ENCODE measurements around the gene GATA3.
A peak's percentile ranks its signal among the peaks of the same experiment; 100 is the strongest.
"Not testable (repeated sequence)": the region's sequence is repeated elsewhere in the genome, so short reads cannot be mapped to it uniquely, and the experiment has no call there.

The GATA3 gene

DNA sequence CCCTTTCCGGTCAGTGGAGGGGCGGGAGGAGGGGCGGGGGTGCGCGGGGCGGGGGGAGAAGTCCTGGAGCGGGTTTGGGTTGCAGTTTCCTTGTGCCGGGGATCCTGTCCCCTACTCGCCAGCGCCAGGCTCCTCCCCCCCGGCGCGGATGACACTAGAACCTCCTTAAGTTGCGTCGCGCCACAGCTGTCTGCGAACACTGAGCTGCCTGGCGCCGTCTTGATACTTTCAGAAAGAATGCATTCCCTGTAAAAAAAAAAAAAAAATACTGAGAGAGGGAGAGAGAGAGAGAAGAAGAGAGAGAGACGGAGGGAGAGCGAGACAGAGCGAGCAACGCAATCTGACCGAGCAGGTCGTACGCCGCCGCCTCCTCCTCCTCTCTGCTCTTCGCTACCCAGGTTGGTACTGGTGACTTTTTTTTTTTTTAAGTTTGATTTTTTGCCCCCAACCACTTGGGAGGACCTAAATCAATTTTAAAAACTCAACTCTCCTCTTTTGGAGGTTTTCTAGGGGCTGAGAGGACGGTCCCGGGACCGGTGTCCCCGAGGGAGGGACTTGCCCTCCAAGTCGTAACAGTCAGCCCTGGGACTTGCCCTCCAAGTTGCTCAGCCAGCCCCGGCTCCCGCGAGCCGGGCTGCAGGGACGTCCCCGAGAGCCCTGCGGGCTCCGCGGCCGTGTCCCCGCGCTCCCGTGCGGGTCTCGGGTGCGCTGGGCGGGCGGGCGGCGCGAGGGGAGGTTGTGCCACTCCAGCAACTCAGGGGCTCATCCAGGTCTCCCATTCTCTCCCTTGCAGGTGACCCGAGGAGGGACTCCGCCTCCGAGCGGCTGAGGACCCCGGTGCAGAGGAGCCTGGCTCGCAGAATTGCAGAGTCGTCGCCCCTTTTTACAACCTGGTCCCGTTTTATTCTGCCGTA lies at the start of gene GATA3:
Gene GATA3, plus strand, starts transcription at position 195 of the 914 bp plus-strand sequence. CDS start 968 bp downstream, outside the sequence.
- peak; percentile 73 to 80 for DNase-seq (ENCODE audit: low read depth in 2 of 2)

DNA sequence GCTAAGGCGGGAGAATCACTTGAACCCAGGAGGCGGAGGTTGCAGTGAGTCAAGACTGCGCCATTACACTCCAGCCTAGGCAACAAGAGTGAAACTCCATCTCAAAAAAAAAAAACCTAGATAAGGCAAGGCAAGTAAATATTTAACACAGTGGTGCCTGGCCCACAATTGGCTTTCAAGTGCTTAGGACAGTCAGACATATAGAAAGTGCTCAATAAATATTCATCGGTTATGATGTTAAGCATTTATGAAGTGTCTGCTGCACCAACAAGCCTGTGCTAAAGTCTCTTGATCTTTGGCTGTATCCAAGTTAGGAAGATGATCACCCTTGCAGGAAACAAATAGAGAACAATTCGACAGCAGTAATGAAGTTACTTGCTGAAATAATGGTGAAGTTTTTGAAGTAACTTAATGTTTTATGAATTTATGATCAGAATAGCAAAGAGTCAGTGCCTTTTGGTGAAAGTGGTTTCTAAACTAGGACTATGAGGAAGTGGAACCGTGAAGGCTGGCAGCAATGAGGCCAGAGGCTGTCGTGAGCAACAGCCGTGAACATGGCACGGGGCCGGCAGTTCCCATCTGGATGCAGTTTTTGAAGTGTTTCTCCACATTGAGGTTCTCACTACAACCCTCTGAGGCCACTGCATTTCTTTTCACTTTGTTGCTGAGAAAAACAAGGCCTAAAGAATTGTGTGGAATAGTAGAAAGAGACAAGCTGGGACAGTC lies 48.1 kb upstream of the GATA3 start:
- no peak for DNase-seq (ENCODE audit: low read depth in 2 of 2)

GRCh38 chr10:8009031-8009430 lies 45.5 kb upstream of the GATA3 start:
- no peak for DNase-seq (ENCODE audit: low read depth in 2 of 2)

GRCh38 chr10:8013006-8013405 lies 41.5 kb upstream of the GATA3 start:
- DNase-seq (ENCODE audit: low read depth in 2 of 2), result no peak

DNA sequence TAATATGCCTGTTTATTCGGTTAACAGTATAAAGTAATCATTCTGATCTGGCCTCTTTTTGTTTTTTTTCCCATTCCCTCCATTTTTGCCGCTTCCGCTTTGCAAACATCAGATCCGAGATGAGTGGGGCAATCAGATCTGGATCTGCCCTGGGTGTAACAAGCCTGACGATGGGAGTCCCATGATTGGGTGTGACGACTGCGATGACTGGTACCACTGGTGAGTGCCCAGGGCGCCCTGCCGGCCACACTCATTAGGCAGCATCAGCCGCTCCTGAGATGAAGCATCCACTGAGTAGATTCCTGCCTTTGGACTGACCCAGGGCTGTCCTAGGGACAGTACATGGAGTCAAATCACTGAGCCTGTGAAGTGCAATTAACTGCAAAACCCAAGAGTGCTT lies 40.9 kb upstream of the GATA3 start:
- no peak for DNase-seq (ENCODE audit: low read depth in 2 of 2)

GRCh38 chr10:8014649-8015048 lies 39.8 kb upstream of the GATA3 start:
- DNase-seq (ENCODE audit: low read depth in 2 of 2), result no peak

- no peak for DNase-seq (ENCODE audit: low read depth in 2 of 2)
Measured at GRCh38 chr10:8017277-8017676, 37.2 kb upstream of the GATA3 start.

- DNase-seq (ENCODE audit: low read depth in 2 of 2), result no peak
Measured at GRCh38 chr10:8023321-8023720, 31.2 kb upstream of the GATA3 start.

DNA sequence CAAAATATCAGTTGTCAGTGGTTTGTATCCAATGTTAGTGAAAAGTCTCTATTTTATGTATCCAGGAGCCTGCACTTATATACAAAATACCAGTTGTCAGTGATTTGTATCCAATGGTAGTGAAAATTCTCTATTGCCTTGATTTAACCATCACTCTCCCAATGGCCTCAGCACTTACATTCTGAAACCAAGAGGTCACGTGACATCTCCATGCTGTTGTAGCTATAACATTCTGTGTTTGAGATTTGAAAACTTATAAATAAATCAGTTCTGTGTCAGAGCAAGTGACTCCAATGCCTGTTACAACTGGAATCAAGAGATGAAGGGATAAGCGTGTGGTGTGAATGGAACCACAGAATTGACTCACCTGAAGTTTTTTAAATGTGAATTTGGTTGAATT lies 30.6 kb upstream of the GATA3 start:
- no peak for DNase-seq (ENCODE audit: low read depth in 2 of 2)

GRCh38 chr10:8026349-8027259 lies 27.9 kb upstream of the GATA3 start:
- DNase-seq (ENCODE audit: low read depth in 2 of 2), result no peak

GRCh38 chr10:8031211-8031610 lies 23.3 kb upstream of the GATA3 start:
- DNase-seq (ENCODE audit: low read depth in 2 of 2), result not testable (repeated sequence)

- no peak for DNase-seq (ENCODE audit: low read depth in 2 of 2)
Measured at GRCh38 chr10:8032558-8032957, 21.9 kb upstream of the GATA3 start.

DNA sequence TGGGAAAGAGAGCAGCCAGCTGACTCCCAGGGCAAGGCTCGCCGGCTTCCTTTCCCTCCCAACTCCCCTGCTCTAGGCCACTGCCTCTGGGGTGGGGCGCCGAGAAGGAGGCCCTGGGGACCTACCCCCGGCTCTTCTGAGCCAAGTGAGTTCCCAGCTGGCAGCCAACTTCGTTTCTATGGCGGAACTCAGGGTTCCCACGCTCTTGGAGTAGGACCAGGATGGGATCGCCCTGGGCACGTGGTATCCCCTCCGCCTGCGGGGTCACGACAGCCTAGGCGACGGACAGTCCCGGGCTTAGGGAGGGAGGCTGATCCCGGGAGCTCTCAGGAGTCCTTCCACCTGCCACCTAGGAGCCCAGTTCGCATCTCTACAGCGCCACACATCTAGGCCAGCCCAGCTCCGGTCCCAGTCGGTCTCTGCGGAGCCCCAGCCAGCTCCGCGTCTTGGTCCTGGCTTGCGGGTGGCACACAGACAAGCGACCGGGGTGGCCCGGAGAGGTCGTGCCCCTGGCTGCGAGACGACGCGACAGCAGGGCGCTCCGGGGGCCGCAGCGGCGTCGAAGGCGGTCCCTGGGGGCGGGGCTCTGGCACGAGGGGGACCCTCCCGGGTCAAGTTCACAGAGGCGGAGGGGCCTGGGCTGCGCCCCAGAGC lies 20.5 kb upstream of the GATA3 start:
- no peak for DNase-seq (ENCODE audit: low read depth in 2 of 2)

DNA sequence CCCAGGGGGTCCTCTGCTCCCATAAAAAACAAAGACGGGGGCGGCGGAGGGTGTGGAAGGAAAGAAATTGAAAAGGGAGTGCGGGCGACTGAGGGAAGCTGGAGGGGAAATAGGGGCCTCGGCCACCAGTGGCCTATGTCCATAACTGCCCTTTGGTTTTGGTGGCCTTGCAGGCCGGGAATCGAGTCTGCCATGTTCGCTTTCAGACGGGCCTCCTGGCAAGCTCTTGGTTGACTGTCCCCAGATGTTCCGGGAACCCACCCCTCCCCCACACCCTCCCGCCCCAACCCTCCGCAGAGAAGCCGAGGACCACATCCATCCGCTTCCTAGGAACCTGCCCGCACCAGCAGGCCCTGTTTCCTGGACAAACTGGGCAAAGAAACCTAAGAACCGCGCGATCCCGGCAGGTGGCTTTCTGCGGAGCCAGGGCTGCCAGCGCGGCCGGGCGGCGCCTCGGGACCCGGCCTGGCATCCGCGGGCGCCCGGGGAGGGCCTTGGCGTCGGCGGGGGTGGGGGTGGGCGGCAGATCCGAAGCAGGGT lies 20.0 kb upstream of the GATA3 start:
- DNase-seq (ENCODE audit: low read depth in 2 of 2), result no peak

DNA sequence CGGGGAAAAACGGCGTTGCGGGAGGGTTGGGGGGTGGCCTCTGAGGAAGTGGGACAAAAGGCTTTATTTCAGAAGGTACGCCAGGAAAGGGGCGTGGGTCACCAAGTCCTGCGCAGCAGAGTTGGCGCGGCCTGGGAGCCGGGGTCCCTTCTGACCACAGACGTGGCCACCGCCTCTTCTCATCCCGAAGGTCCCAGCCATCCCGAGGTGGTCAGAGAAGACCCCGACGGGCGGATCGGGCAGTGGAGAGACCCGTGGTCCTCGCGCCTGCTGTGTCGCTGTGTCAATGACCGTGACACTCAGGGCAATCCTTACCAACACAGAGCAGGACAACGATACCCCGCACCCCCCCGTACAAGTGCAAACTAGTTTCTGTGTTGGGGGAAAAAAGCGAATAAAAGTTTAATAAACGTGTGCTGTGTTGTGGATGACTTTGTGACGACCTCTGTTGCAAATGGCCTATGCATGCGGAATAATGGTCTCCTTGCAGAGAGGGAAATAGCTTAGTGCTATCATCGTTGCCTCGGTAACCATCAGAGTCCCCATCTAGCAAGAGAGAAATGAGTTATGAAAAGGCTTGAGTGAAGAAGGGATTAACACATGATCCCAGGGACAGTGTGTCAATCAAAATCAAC lies 19.4 kb upstream of the GATA3 start:
- DNase-seq (ENCODE audit: low read depth in 2 of 2), result no peak

- DNase-seq (ENCODE audit: low read depth in 2 of 2), result no peak
Measured at GRCh38 chr10:8035641-8036470, 18.6 kb upstream of the GATA3 start.

DNA sequence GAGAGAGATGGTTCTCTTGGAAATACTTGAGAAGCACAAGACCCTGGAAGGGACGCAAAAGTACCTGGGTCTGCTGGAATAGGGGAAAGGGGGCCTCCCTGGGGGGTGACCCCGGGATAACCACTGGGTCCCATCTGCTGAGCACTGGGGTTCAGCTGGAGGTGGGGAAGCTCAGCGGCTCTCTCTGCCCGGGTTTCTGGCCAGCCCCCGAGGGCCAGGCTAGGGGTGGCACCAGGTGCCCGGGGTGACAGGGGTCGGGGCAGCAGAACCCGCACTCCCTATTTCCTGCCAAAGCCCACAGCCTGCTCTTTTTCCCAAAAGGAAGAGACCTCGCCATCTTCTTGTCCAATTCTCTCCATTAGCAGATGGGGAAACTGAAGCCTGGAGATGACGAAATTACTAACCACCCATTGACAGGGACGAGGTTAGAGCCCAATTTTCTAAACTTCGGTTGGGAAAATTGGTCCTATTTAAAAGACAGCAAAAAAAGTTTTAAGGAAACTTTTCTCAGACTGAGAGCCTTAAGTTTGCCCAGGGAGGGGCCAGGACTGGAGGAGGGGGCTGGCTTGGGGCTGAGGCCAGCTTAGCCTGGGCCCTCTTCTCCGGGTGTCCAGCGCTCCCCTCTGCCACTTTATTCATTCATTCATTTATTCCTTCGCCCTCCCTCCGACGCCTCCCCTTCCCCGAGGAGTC lies 17.8 kb upstream of the GATA3 start:
- no peak for DNase-seq (ENCODE audit: low read depth in 2 of 2)

- no peak for DNase-seq (ENCODE audit: low read depth in 2 of 2)
Measured at GRCh38 chr10:8037199-8037801, 17.2 kb upstream of the GATA3 start.

All from stimulated activated CD4-positive, alpha-beta T cell treated with anti-CD3 and anti-CD28 coated beads, Interleukin-15, amount 100 ng/mL, for 48 hours (primary cell).